Activated CD4-positive, alpha-beta T cell treated with anti-CD3 and anti-CD28 coated beads for 24 hours (primary cell): ENCODE results near the gene VPS26A.

Experiments
- DNase-seq, 2 donors: peaks; one replicate each; pipeline ENCODE4 v3.0.0-alpha.2; 2020; ENCODE audit warnings: low read depth in 2 of 2

The VPS26A gene

GRCh38 chr10:69176823-69177222 lies 52.8 kb downstream of the VPS26A start:
- no peak for DNase-seq

DNA sequence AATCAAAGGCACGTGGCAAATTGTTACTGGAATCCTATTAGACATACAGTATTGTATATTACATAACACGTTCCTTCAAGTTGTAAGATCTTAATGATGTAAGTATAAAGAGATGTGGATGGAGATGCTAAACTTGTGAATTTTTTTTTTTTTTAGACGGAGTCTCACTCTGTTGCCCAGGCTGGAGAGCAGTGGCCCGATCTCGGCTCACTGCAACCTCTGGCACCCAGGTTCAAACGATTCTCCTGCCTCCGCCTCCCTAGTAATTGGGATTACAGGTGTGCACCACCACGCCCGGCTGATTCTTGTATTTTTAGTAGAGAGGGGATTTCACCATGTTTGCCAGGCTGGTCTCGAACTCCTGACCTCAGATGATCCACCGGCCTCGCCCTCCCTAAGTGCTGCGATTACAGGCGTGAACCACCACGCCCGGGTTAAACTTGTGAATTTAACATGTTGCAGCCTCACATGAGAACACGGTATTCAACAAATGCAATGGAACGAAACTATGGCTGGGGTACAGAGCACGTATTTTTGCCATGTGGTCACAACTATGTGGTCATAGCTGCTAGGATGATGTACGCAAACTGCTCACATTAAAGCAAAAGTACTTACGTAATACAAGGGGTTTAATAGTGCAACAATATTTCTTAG lies 55.2 kb downstream of the VPS26A start:
- DNase-seq: no peak

DNA sequence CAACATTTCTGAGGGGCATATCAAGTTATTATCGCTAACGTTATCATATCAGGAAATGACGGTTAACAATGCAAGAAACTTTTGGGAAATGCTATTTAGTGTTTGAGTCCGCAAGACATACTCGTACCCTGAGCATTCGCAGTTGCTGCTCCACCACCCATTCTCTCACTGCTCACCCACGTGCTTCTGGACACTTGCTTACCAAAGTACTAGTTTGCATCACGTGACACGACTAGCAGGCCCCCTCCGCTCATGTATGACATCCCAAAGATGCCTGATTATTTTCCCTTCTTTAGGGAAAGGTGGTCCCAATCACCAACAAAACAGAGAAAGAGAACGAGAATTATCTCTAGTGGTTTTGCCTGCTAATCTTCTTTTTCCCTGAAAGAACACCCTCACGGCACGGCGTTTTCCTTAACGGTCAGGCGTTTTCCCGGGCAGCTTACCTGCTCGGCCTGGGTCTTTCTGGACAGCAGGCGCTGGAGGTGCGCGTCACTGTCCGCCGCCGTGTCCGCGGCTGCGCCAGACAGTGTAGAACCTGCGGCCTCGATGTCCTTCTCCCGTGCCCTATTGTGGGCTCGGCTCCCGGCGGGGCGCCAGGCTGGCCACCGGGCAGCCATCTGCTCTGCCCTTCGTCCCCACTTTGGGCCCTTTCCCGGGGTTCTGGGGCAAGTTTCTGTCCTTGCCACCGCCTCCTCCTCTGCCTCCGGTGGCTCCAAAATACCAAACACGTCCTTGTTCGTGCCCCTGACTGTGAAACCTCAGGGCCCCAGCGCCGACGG lies 56.0 kb downstream of the VPS26A start, which contains the start of gene SUPV3L1:
SUPV3L1 (plus strand) TSS at position 492 of the 782 bp plus-strand sequence; CDS start at position 550, 58 bp downstream.
- peak; percentile 75 to 77 for DNase-seq

- DNase-seq: no peak
Observed at GRCh38 chr10:69180525-69181204, 56.7 kb downstream of the VPS26A start.

DNA sequence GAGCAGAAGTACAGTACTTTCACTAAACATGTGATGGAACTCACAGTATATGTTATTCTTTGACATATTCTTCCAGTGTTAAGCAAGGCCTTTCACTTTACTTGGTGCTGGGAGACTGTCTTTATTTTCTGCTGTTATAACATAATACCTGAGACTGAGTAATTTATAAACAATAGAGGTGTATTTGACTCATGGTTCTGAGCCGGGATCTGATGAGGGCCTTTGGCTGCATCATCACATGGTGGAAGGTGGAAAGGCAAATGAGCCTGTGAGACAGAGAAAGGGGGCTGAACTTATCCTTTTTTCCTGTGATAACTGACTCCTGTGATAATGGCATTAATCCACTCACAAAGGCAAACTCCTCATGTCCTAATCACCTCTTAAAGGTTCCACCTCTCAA lies 57.5 kb downstream of the VPS26A start:
- no peak for DNase-seq

DNA sequence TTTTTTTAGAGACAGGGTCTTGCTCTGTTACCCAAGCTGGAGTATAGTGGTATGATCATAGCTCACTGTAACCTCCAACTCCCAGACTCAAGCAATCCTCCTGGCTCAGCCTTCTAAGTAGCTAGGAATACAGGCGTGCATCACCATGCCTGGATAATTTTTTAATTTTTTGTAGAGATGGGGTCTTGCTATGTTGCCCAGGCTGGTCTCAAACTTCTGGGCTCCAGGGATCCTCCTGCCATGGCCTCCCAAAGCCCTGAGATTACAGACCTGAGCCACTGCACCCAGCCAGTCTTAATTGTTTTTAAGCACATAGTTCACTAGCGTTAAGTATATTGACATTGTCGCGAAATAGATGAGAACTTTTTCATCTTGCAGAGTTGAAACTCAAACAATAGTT lies 58.0 kb downstream of the VPS26A start:
- DNase-seq: no peak

DNA sequence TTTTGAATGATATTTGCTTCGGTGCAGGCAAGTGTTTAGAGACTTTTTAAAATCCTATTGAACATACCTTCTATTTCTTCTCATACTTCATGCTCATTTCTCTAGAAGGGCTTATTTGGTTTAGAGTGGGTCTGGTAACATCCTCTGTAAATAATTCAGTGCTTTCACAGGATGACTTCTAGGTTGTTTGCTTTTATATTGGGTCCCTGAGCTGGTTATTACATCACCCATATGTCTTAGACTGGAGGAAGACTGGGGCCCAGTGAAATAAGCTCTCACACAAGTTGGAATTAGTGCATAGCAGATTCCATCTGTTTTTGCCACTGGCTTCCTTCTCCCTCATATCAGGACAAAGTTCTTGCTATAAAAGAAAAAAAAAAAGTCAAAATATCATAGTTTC lies 62.5 kb downstream of the VPS26A start:
- DNase-seq: no peak

- DNase-seq: no peak
Observed at GRCh38 chr10:69201045-69201444, 77.1 kb downstream of the VPS26A start.

DNA sequence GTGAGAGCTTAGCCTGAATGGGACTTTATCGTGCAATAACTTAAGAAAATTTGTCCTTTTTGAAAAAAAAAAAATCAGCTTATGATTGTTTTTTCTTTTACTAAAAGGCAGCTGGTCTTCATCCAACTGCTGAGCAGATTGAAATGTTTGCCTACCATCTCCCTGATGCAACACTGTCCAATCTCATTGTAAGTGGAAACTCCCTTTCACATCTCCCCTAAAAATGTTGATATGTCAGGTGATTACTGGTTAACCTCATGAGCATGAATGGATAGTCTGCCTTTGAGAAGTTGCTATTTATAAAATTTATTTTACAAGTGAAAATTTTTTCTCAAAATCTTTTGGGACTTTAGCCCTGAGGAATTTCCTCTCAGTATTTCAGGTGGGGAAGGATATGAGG lies 78.4 kb downstream of the VPS26A start:
- DNase-seq: no peak

GRCh38 chr10:69208761-69209160 lies 84.8 kb downstream of the VPS26A start:
- DNase-seq: no peak

- DNase-seq: no peak
Observed at GRCh38 chr10:69209787-69210484, 86.0 kb downstream of the VPS26A start.

DNA sequence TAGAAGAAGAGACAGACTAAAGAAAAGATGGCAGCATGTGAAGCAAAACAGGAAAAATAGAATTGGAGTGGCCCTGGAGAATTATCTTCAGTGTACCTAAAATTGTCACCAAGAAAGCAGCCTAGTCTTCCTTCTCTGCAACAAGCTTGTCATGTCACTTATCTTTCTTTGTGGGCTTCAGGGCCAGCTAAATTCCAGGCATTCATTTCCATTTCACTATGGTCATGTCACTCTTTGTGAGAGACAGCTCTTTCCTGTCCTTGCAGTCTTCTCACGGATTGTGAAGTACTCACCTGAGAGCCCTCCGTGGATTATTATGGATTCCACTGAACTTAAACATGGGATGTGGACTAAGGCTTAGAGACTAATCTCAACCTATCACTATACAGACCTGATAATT lies 87.1 kb downstream of the VPS26A start:
- DNase-seq: no peak

GRCh38 chr10:69211524-69211923 lies 87.5 kb downstream of the VPS26A start:
- DNase-seq: no peak

- DNase-seq: no peak
Observed at GRCh38 chr10:69213591-69214311, 89.8 kb downstream of the VPS26A start.

GRCh38 chr10:69214666-69215131 lies 90.7 kb downstream of the VPS26A start:
- DNase-seq: no peak

DNA sequence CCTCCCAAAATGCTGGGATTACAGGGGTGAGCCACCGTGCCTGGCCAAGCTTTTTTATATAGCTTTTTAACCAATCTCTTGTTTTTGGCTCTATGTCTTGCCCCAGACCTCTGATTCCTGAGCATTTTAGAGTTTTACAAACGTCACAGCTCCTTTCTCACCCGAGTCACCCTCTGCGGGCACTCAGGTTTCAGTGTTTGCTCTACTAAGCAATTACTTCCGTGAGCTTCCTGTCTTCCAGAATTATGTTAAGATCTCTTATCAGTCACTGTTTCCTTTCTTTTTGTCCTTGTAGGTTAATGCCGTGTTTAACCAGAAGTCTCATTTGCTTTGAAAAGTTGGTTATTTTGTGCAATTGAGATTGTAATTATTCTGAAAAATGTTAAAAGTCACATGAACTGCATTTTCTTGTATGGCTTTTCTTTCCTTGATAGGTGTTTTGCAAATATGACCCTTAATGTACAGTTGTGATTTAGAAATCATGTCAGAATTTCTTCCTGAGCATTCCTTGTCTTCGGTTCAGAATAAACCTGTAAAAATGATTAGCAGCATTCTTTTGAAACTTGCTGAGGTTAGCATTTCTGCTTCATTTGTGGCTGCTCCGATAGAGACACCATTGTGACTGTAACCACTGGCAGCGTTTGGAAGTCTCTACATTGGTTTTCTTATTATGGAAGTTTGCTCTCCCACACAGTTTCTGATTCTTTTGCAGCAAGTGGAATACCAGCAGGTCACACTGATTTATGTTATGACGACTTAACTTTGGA lies 91.6 kb downstream of the VPS26A start:
- DNase-seq: no peak

- no peak for DNase-seq
Observed at GRCh38 chr10:69216577-69217118, 92.7 kb downstream of the VPS26A start.

DNA sequence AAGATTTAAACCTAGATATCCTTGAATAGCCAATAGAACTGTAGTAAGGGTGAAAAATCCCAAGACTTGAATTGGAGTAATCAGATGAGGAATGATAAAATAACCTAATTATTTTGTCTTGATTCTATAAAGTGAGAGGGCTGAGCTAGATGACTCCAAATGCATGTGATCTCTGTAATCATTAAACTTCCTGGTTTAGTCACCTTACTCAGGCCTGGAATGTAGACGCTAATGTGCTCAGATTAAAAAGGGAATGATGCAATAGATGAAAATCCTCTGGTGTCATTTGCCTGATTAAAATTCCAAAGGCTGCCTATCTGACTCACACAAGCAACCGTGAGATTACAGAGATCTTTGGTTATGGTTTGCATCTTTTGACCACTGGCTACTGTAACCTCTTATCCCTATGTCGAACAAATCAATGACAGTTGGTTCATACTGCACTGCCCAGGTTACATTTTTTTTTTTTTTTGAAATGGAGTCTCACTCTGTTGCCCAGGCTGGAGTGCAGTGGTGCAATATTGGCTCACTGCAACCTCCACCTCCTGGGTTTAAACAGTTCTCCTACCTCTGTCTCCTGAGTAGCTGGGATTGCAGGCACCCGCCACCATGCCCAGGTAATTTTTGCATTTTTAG lies 93.3 kb downstream of the VPS26A start:
- no peak for DNase-seq

GRCh38 chr10:69218831-69219230 lies 94.9 kb downstream of the VPS26A start:
- no peak for DNase-seq

DNA sequence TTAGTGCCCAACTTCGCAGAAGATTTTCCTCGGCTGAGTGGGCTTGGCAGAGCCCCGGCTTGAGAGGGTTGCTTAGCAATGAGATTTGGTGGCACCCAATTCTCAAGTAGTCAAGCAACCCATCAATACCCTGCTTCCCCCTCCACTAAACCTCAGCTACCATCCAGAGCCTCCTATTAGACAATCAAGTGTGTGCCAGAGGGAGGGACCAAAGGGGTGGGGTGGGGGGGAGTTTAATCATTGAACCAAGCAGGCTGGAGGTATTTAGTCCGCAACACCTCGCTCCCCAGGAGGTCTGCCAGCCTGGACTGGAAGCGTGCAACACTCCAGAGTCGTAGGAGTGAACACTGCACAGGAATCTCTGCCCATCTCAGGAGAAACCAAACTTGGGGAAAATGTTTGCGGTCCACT lies 96.1 kb downstream of the VPS26A start, which contains the start of gene HKDC1:
HKDC1 (plus strand) TSS at position 292 of the 411 bp plus-strand sequence; CDS start at position 396, 104 bp downstream.
- DNase-seq: no peak
